ENCODE measurements around the gene OR51D1. TPM values are rescaled to one million over a fixed set of nuclear protein-coding genes. Genes with fewer than 3 reads are reported as not detected.
A peak's percentile ranks its signal among the peaks of the same experiment; 100 is the strongest.

OR51D1 gene
- total and polyA plus RNA-seq, 3 donors from 2014 or later: 0.63 TPM; not detected in 2

DNA sequence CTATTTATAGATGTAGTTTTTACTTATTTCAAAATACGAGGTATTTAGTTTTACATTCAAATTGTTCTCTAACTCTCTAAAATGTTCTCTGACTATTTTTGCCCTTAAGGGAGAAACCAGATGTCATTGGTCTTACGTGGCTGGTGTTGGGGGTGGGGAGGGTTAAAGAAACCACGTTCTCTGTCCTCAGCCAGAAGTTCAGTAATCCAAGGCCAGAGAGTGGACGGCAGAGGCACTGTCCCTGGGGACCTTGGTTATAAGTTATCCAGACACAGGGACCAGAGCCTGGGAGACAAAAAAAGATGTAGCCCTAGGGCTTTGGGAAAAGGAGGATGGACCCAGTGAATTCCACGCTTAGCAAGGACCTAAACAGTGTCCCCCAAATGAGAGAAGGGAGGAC lies 5.8 kb downstream of the OR51D1 start:
- DNase-seq: no peak
- H3K4me1 ChIP-seq: peaks cover 3% of the 10 kb centered on the region

DNA sequence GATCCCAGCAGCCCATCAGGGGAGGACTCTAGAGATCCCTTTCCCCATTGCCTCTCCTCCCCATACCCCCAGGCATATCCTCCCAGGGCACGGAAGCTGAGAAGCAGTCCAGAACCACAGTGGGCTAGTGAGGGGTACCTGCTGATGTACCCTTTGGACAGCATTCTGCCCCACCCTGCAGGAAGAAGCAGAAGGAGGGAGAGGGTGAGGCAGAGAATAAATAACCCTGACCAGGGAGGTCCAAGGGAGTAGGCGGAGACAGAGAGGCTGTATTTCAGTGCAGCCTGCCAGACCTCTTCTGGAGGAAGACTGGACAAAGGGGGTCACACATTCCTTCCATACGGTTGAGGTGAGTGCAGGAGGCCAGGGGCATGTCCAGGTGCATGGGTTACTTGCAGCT lies 6.4 kb downstream of the OR51D1 start, which contains the start of gene OR51E1:
OR51E1 (plus strand) TSS at position 301 of the 400 bp plus-strand sequence. CDS start 8,545 bp downstream, outside the sequence.
- 73 to 78% methylated on average over 3 of the region's 3 CpGs for WGBS, 2 donors
- intact Hi-C loops (cut with DNase I; ENCODE audit: low total_unique reads): no loop called here
- DNase-seq: no peak
- Histone ChIP-seq H3K4me1 (peaks cover 3% of the 10 kb centered on the region), H3K4me3 (no peak within 1 kb of the TSS), H3K27ac (no peak within 1 kb of the TSS), H3K27me3 (no peaks in the 10 kb centered on the region), H3K9me3 (no peaks in the 10 kb centered on the region), H3K36me3 (ENCODE audit: low read depth, missing control alignments) (no peaks in the 10 kb centered on the region)
- TF ChIP-seq, protein P1, sequence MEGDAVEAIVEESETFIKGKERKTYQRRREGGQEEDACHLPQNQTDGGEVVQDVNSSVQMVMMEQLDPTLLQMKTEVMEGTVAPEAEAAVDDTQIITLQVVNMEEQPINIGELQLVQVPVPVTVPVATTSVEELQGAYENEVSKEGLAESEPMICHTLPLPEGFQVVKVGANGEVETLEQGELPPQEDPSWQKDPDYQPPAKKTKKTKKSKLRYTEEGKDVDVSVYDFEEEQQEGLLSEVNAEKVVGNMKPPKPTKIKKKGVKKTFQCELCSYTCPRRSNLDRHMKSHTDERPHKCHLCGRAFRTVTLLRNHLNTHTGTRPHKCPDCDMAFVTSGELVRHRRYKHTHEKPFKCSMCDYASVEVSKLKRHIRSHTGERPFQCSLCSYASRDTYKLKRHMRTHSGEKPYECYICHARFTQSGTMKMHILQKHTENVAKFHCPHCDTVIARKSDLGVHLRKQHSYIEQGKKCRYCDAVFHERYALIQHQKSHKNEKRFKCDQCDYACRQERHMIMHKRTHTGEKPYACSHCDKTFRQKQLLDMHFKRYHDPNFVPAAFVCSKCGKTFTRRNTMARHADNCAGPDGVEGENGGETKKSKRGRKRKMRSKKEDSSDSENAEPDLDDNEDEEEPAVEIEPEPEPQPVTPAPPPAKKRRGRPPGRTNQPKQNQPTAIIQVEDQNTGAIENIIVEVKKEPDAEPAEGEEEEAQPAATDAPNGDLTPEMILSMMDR (IDR thresholded peaks at IDR 0.05): no peak
- no peak for TF ChIP-seq POLR2A (IDR thresholded peaks at IDR 0.05)

More for the DNA sequence above, 5.8 kb downstream of the OR51D1 start:
- intact Hi-C loops (cut with DNase I; ENCODE audit: low total_unique reads): no loop called here
- no peak overlapping the region for H3K4me3 ChIP-seq
- no peaks in the 10 kb centered on the region for H3K27me3 ChIP-seq
- 24 to 49% methylated on average over 5 of the region's 5 CpGs for WGBS, 2 donors
- TF ChIP-seq, protein P1 (IDR thresholded peaks at IDR 0.05): no peak
- H3K27ac ChIP-seq: no peak overlapping the region
- no peaks in the 10 kb centered on the region for H3K36me3 ChIP-seq (ENCODE audit: low read depth, missing control alignments)
- no peaks in the 10 kb centered on the region for H3K9me3 ChIP-seq

DNA sequence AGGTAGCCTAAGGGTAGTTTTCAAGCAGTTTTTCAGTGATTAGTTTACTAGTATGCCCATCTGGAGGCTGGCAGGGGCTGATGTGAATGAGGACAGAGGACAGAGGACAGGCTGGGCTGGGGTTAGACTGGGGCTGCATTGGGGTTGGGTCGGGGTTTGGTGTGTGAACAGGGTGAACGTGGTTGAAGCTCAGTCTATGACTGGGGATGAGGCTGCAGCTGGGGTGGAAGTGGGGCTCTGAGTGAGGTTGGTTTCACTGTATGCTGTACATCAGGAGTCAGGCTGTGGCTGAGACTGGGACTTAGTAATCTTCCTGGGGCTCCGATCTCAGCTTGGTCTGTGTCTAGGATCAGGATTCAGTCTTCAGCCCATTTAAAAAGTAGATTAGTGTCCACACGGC lies 7.0 kb downstream of the OR51D1 start:
- Histone ChIP-seq H3K9me3 (no peaks in the 10 kb centered on the region), H3K4me1 (peaks cover 6% of the 10 kb centered on the region), H3K36me3 (ENCODE audit: low read depth, missing control alignments) (no peaks in the 10 kb centered on the region), H3K27ac (no peak overlapping the region), H3K27me3 (no peaks in the 10 kb centered on the region), H3K4me3 (no peak overlapping the region)
- intact Hi-C loops (cut with DNase I; ENCODE audit: low total_unique reads): no loop called here
- TF ChIP-seq, protein P1 (IDR thresholded peaks at IDR 0.05): no peak
- no peak for TF ChIP-seq POLR2A (IDR thresholded peaks at IDR 0.05)
- DNase-seq: no peak
- 62 to 72% methylated on average over 4 of the region's 4 CpGs for WGBS, 2 donors

DNA sequence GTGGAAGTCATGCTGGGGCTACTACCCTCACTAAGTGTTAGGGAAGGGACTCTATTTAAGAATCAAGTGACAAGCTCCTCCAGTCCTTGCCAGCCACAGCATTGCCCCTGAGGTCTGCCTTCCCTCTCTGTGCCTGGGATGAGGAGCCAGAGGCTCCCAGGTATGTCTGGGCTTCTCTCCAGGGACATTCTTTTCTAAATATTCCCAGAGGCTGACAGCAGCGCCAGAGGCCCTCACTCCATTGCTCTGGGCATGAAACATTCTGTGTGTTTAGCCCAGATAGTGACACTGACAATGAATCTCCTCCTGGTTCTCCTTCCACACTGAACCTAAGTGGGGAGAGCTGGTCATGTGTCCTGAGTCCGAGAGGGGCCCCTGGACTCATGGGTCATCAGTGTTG lies 8.7 kb downstream of the OR51D1 start:
- H3K27me3 ChIP-seq: no peaks in the 10 kb centered on the region
- no peak overlapping the region for H3K4me3 ChIP-seq
- no peak overlapping the region for H3K27ac ChIP-seq
- peaks cover 6% of the 10 kb centered on the region for H3K4me1 ChIP-seq
- WGBS, 2 donors: 81 to 94% methylated on average over 2 of the region's 2 CpGs
- TF ChIP-seq, protein P1 (IDR thresholded peaks at IDR 0.05): no peak
- no peak for TF ChIP-seq POLR2A (IDR thresholded peaks at IDR 0.05)
- no peak for DNase-seq
- H3K36me3 ChIP-seq (ENCODE audit: low read depth, missing control alignments): no peaks in the 10 kb centered on the region
- intact Hi-C loops (cut with DNase I; ENCODE audit: low total_unique reads): no loop called here
- no peaks in the 10 kb centered on the region for H3K9me3 ChIP-seq

DNA sequence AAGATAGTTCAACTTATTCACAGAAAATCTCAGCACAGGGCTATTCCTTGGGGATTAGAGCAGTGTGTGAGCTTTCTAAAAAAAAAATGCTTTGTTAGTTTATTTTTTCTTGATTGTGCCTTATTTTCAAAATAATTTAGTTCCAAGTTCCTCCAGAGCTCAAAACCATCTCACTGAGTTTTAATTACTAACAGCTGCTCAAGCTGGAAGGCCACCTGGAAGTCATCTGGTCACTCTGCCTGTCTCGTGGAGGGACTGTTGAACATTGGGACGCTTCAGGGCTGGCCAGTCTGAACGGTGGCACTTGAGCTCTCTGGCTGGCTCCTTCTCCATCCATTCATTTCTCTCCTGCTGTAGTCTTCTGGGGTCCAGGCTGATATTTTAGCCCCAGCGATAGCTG lies 10.5 kb downstream of the OR51D1 start:
- intact Hi-C loops (cut with DNase I; ENCODE audit: low total_unique reads): no loop called here
- H3K4me1 ChIP-seq: peaks cover 6% of the 10 kb centered on the region
- 35 to 48% methylated on average over 4 of the region's 4 CpGs for WGBS, 2 donors

More for the DNA sequence above, 10.5 kb downstream of the OR51D1 start:
- Histone ChIP-seq H3K4me3 (no peak overlapping the region), H3K9me3 (no peaks in the 10 kb centered on the region), H3K36me3 (ENCODE audit: low read depth, missing control alignments) (no peaks in the 10 kb centered on the region), H3K27ac (peak overlapping the region in 1 of 2 donors; percentile 14), H3K27me3 (no peaks in the 10 kb centered on the region)
- TF ChIP-seq, protein P1 (IDR thresholded peaks at IDR 0.05): no peak
- DNase-seq: peak; percentile 55

All from testis (tissue), 3 donors.